DMS153 (cell line): ENCODE measurements around the gene TPM4.
"Not testable (repeated sequence)": the region's sequence is repeated elsewhere in the genome, so short reads cannot be mapped to it uniquely, and the experiment has no call there.

Experiments used
- DNase-seq: peaks from one replicate; lab custom pipeline; 2025; lab: John Stamatoyannopoulos, UW

TPM4 gene

GRCh38 chr19:16098416-16098768 is 22.1 kb downstream of the TPM4 start:
- DNase-seq = no peak

DNA sequence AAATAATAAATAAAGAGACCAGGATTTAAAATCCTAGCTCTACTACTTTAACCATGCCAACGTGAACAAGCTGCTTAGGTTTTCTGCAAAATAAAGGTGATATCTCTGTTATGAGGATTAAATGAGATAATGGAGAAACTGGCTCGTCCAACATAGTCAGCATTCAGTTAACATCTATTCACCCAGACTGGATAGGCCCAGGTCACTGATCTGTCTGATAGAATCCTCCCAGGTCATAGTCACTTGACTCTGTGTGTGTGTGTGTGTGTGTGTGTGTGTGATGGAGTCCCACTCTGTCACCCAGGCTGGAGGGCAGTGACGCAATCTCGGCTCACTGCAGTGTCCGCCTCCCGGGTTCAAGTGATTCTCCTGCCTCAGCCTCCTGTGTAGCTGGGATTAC is 22.5 kb downstream of the TPM4 start:
- DNase-seq = no peak

DNA sequence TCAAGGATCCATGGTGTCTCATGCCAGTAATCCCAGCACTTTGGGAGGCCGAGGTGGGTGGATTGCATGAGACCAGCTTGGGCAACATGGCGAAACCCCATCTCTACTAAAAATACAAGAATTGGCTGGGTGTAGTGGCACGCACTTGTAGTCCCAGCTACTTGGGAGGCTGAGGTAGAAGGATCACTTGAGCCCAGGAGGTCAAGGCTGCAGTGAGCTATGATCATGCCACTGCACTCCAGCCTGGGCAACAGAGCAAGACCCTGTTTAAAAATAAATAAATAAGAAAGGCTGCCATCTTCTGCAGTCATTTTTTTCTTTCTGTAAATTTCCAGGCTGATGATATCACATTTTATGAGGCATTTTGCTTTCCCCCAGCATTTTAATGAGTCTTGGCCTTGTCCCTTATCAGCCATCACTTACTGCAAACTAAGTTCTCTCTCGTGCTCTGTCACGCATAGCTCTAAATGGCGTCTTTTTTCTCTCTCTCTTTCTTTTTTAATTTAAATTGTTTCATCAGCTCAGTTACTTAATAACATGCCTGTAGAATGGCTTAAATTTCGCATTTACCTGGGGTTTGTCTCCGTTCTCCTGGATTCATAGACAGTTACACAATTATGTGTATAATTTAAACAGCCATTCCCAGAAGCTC is 23.1 kb downstream of the TPM4 start:
- DNase-seq = not testable (repeated sequence)

DNA sequence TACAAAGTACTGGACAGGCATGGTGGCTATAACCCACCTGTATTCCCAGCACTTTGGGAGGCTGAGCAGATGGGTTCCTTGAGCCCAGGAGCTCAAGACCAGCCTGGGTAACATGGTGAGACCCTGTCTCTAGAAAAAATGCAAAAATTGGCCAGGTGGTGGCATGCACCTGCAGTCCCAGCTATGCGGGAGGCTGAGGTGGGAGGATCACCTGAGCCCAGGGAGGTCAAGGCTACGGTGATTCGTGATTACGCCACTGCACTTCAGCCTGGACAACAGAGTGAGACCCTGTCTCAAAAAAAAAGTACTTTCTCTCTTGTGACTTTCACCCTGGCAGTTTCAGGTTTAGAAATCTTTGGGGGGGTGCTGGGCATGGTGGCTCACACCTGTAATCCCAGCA is 24.2 kb downstream of the TPM4 start:
- no peak for DNase-seq

GRCh38 chr19:16104722-16105121 is 28.4 kb downstream of the TPM4 start:
- DNase-seq = no peak

GRCh38 chr19:16106121-16106520 is 29.8 kb downstream of the TPM4 start:
- no peak for DNase-seq

GRCh38 chr19:16111160-16111908 is 35.0 kb downstream of the TPM4 start, which contains the start of gene RAB8A:
Gene RAB8A, plus strand, starts transcription at chr19:16111889. Its CDS starts 13 bp downstream, at chr19:16111902.
- peak; percentile 98 for DNase-seq

DNA sequence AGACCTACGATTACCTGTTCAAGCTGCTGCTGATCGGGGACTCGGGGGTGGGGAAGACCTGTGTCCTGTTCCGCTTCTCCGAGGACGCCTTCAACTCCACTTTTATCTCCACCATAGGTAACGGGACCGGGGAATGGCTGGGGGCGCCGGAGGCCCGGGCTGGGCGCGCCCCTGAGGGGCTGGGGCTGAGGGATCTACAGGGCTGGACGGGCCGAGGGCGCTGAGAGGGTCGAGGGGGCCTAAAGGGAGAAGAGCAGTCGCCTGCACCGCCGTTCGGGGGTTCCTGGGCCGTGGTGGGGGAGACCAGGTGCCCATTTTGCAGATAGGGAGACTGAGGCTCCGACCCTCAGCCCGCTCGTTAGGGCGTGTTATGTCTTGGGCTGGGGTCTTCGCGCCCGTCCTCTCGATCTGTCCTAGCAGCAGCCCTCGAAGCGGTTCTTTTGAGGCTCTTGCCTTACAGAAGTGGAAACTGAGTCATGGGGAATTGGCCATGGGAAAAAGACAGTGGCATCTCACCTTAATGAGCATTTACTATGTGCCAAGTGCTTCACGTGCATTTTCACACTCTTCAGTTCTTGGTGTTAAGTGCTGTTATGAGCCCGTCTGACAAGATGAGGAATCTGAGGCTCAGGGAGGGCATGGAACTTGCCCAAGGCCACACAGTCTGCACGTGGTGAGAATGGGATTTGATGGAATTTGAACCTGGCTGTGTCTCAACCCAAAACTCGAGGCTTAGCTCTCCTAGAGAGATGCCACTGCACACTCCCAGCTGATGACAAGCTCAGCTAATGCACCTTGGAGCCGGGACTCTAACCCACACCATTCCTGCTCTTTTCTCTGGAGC is 35.8 kb downstream of the TPM4 start:
- no peak for DNase-seq

DNA sequence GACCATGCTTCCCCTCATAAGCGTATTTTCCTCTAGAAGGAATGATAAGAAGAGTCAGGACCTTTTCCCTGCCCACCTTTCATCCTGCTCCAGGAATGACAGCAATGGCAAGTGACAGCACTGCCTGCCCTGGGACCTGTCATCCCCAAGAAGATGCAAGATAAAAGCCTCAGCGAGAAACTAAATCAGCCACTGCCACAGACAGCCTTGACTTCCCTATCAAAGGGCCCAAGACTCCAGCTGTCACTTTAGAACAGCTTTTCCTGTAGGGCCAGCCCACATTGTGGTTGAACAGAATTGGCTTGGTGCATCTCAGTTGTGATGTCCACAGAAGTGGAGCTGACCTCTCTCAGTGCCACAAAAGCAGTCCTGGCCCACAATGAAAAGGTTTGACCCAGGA is 36.5 kb downstream of the TPM4 start:
- DNase-seq = no peak

DNA sequence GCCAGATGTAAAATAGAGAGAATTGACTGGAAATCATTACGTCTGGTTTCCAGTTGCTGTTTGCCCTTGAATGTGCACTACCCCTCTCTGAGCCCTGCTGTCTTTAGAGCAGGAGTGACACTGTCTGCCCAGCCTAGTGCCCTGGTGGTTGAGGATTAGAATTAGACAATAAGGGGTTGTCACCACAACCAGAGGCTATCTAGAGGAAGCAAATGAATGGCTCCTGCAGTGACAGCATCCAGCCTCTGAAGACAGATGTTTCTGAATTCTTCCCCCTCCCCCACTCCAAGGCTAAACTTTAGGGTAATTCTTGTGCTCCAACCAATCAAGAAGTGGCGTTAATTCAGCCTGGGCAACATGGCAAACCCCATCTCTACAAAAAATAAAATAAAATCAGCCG is 37.4 kb downstream of the TPM4 start:
- DNase-seq = no peak

DNA sequence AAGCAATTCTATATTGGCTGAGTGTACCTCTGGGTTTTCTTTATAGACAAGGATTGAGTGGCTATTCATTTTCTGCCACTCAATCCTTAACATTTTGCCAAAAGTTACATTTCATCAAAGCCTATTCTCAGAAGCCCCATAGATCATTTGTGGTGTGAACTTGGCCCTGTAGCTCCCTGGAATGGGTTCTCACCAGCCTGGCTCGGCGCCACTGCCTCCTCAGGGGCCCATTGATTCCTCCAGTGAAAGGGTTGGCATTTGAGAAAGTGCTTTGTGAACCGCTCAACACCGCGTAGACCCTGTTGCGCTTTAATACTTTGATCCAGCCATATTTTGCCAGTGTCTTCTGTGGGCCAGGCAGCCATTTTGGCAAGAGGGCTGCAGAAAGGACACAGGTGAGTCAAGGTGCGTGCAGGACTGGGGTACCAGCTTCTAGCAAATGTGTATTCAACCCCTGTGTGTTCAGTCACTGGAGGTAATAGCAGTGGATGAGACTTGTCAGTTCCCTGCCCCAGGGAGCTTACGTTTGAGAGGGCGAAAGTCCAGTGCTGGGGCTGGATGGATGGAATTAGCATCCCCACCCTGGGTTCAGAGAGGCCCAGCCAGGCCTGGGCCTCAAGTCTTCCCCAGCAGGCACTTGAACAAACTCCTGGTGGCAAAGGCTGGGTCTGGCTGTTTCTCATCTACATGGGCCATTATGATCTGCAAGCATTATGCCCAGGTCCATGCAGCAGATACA is 39.2 kb downstream of the TPM4 start:
- no peak for DNase-seq

DNA sequence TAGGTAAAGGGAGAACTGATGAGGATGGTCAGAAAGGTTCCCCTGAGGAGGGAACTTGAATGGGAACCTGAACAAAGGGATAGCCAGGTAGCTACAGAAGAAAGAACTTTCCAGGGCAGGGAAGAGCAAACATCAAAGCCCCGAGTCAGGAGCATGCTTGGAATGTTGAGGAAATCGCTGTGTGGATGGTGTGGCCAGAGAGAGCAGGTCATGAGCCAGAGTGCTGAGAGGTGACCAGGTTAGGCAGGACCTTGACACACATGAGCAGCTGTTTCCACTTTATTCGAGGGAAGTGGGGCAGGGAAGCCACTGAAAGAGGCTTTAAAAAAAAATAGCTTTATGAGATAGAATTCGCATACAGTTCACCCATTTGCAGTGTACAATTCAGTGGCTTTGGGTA is 39.8 kb downstream of the TPM4 start:
- no peak for DNase-seq

GRCh38 chr19:16117594-16118033 is 41.3 kb downstream of the TPM4 start:
- DNase-seq = no peak

DNA sequence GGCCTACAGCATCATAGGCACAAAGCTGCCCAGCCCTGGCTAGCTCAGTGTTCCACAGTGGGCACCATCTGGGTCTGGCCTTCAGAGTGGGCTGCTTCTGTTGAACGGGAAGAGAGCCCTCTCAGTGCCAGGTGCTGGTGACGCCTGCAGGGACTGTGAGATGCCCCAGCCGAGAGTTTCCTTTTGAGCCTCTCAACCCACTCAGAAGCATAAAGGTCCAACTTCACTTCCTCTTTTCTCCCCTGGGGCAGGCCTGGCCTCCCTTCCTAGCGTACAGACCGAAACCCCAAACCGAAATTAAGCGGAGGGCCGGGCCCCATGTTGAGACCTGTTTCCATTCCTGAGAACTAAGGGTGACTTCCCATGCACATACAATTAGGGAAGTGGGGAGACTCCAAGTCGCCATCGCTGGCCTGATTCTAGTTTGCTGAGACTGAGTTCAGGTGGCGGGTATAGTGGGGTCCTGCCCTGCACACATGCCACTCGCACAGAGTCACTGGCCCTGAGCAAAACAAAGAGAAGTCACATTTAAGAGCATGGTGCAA is 42.3 kb downstream of the TPM4 start:
- no peak for DNase-seq

DNA sequence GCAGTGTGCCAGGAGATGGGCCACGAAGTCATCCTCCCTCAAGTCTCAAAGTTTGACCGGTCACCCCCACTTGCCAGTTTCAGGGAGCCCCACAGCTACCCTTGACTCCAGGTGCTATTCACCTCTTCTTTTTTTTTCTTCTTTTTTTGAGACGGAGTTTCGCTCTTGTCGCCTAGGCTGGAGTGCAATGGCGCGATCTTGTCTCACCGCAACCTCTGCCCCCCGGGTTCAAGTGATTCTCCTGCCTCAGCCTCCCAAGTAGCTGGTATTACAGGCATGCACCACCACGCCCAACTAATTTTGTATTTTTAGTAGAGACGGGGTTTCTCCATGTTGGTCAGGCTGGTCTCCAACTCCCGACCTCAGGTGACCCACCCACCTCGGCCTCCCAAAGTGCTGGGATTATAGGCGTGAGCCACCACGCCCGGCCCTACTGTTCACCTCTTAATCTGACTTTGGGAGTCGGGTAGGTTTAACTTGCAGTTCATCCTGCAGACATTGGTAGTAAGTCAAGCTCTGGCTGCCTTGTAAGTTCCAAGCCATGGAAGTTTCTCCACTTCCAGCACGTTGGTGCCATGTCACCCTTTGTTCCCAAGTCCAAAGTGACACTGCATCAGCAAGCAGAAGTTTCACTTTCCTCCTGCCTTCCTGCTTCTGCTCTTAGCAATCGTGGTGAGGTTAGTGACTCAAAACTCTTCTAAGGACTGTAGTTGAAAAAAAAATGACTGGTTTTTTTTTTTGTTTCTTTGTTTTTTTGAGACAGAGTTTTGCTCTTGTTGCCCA is 43.0 kb downstream of the TPM4 start:
- not testable (repeated sequence) for DNase-seq

GRCh38 chr19:16121141-16121540 is 44.8 kb downstream of the TPM4 start:
- no peak for DNase-seq

DNA sequence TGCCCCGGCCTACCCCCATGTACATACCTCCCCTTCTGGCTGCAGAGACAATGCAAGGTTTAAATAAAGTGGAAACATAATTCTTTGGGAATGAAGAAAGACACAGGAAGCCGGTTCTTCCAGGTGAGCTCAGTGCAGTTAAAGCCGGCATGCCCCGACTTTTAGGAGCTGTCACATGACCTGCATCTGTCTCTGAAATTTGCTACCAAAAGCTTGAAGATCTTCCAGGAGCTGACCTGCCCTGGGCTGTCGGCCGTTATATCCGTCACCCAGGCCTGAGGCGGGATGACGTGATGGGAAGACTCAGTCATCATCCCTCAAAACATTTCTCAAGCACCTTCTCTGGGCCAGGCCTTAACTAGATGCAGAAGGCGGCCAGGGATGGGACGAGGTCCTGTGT is 45.7 kb downstream of the TPM4 start:
- DNase-seq = no peak

- no peak for DNase-seq
Observed at GRCh38 chr19:16124953-16125352, 48.7 kb downstream of the TPM4 start.

DNA sequence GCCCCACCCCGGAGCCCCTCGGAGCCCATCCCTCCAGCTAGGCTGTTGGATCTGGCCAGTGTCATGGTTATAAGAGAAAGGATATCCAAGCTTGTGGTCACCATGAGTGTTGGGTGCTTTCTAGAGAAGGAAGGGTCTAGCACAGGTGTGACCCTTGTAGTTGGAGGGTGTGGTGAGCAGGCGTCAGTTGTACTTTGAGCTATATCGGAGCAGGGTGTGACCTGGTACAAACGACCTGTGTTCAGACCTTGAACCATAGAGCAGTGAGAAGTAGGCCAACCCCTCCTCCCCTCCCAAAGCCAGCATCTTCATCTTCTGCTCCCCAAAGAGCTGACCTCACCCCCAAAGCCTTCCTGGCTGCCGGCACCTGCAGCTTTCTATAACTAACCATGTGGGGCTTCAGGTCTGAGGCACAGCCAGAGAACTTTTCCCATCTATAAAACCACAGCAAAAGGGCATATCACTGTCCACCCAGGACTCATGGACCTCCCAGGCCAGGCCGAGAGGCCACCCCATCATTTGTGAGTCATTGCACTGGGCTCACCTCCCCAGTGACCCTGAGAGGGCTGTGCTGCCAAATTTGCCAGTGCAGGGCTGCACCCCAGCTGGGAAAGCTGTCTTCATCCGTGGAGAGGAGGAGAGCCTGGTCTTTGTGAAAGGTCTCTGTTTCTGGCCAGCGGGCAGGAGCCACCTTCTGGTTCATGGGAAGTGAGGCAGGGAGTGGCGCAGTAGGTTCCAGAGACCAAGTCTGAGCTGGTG is 49.6 kb downstream of the TPM4 start:
- no peak for DNase-seq

DNA sequence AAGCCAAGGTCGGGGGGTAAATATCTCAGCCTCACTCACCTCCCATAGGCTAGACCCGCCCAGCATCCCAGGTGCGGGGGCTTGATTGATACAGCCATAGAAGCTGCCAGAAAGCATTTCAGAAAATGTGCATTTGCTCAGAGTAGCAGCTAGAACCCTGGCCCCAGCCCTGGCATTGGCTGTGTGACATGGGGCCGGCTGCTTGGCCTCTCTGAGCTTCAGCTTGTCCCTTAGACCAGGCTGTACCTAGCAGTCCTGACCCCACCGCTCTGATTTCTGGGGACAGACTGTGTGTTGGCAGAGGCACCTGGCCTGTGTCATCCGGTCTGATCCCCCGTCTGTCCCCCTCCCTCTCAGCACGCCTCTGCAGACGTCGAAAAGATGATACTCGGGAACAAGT is 50.8 kb downstream of the TPM4 start:
- no peak for DNase-seq
